GM23248 (cell line): ENCODE results near the gene DUSP1.

ENCODE experiments used
- EZH2 ChIP-seq: fragments of 200-600 bp; sonication (generic); IDR thresholded peaks from 2 replicates; pipeline ENCODE4 v1.6.1; 2018; ENCODE audit warnings: antibody characterized with exemption, mild to moderate bottlenecking; ENCODE audit not compliant: insufficient read depth, poor library complexity, severe bottlenecking
- EZH2phosphoT487 ChIP-seq: fragments of 200-600 bp; sonication (generic); IDR thresholded peaks from 2 replicates; pipeline ENCODE4 v1.6.1; 2018; ENCODE audit warnings: antibody characterized with exemption, moderate library complexity, mild to moderate bottlenecking, low read depth; ENCODE audit not compliant: insufficient read depth

DNA sequence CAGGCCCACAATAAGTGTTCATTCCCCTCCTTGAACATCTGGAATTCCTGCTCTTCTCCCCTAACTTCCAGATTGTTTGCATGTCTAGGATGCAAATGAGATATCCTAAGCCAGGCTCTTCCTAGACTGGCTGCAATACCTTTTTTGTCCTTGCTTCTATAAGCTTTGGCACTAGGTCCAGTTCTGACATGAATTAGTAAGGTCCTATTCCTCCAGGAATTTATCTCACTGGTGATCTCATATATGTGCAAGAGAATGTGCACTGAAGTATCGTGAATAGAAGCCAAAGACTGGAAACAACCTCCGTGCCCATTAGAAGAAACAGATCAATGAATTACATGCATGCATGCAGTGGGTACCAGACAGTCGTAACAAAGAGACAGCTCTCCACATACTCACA lies 25.2 kb downstream of the DUSP1 start:
- TF ChIP-seq EZH2 (no peak), EZH2phosphoT487 (no peak)
